SK-N-MC (cell line): Measurements from ENCODE around the gene IRF4.

Experiments used
- EZH2 ChIP-seq: fragments of 200-600 bp; sonication (generic); IDR thresholded peaks from one replicate; pipeline ENCODE4 v1.6.1; 2017; ENCODE audit warnings: antibody characterized with exemption
- POLR2AphosphoS5 ChIP-seq: IDR thresholded peaks from 2 replicates; pipeline ENCODE4 v1.6.1; 2012; ENCODE audit warnings: mild to moderate bottlenecking, low read depth, low read length, borderline replicate concordance

DNA sequence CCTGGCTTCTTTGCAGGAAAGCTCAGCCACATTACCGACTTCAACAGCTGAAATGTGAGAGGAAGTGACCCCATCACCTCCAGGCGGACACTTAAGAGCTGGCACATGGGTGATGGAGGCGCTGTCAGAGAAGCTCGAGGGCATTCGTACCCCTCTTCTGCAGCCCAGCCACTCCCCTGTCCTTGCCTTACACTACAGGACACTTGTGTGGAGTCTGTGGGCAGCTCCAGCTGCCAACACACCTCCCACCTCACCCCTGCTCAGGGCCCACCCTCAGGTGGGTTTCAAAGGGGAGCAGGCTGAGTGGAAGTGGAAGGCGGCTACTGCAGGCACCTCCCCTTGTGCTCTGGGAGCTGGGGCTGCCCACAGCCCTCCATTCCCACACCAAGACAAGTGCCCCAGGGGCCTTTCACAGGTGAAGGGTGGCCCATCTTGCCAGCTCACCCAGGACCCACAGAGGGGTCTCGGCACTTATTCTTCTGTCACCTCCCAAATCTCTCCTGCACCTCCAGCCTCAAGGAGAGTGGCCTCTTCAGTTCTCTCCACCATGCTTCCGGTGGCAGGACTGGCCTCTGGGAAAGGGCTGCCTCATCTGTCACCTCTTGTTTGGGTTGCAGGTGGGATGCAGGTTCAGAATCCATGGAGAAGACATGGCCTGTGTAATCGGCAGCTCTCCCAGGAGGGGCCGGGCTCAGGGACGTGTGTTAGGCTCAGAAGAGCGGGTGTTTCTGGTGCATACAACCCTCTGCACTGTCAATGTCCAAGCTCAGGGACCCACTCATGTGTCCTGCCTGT, 49.8 kb downstream of the IRF4 start:
- TF ChIP-seq POLR2AphosphoS5 = no peak
- no peak for TF ChIP-seq EZH2
